Measurements from ENCODE around the gene LRBA.

DNA sequence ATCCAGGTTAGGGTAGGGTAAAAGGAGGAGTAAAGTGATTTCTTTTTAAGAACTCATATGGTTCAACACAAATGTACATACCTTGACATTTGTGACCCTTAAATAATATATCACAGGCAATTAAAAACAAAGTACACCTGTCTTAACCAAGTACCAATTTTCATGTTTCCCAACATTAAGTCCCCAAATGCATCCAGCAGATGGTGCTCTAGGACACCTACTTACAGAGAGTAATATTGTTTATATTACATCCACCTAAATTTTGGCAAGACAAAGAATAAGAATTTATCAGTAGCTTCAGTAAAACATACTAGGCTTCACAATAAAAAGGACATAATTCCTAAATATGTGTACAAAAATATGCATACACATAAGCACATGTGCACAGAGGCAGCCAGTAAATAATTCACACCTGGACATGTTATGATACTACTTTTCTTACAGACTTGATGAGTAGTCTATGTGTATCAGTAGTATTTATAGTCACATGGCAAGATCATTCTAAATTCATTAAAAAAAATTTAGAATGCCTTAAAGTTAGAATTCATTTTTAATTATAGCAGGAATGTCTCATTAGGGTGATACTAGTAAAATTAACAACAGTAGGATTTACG, 717.1 kb downstream of the LRBA start:
- TF ChIP-seq, protein P1, sequence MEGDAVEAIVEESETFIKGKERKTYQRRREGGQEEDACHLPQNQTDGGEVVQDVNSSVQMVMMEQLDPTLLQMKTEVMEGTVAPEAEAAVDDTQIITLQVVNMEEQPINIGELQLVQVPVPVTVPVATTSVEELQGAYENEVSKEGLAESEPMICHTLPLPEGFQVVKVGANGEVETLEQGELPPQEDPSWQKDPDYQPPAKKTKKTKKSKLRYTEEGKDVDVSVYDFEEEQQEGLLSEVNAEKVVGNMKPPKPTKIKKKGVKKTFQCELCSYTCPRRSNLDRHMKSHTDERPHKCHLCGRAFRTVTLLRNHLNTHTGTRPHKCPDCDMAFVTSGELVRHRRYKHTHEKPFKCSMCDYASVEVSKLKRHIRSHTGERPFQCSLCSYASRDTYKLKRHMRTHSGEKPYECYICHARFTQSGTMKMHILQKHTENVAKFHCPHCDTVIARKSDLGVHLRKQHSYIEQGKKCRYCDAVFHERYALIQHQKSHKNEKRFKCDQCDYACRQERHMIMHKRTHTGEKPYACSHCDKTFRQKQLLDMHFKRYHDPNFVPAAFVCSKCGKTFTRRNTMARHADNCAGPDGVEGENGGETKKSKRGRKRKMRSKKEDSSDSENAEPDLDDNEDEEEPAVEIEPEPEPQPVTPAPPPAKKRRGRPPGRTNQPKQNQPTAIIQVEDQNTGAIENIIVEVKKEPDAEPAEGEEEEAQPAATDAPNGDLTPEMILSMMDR (IDR thresholded peaks at IDR 0.05 in 4 of 5, conservative IDR thresholded peaks at IDR 0.05 in 1 of 5) = peak in 4 of 5 experiments; percentile 29 to 46 (median 37)
- TF ChIP-seq POLR2A (IDR thresholded peaks at IDR 0.05) = no peak

Measured in gastrocnemius medialis (tissue), 4 donors.